ENCODE data around the gene TINAG.
"Not testable (repeated sequence)": the region's sequence is repeated elsewhere in the genome, so short reads cannot be mapped to it uniquely, and the experiment has no call there.

Gene TINAG

GRCh38 chr6:54310377-54311152 is 2.3 kb downstream of the TINAG start:
- DNase-seq: no peak

GRCh38 chr6:54315656-54316055 is 7.4 kb downstream of the TINAG start:
- no peak for DNase-seq

- no peak for DNase-seq
Observed at GRCh38 chr6:54320871-54321270, 12.6 kb downstream of the TINAG start.

- DNase-seq: no peak
Observed at GRCh38 chr6:54327631-54328030, 19.4 kb downstream of the TINAG start.

GRCh38 chr6:54331571-54331970 is 23.3 kb downstream of the TINAG start:
- DNase-seq: not testable (repeated sequence)

- DNase-seq: no peak
Observed at GRCh38 chr6:54335871-54336270, 27.6 kb downstream of the TINAG start.

- no peak for DNase-seq
Observed at GRCh38 chr6:54353975-54354374, 45.7 kb downstream of the TINAG start.

- DNase-seq: no peak
Observed at GRCh38 chr6:54354608-54355007, 46.4 kb downstream of the TINAG start.

GRCh38 chr6:54357141-54357540 is 48.9 kb downstream of the TINAG start:
- no peak for DNase-seq

GRCh38 chr6:54361188-54361587 is 52.9 kb downstream of the TINAG start:
- no peak for DNase-seq

- DNase-seq: no peak
Observed at GRCh38 chr6:54361734-54362133, 53.5 kb downstream of the TINAG start.

GRCh38 chr6:54366667-54367327 is 58.6 kb downstream of the TINAG start:
- no peak for DNase-seq

GRCh38 chr6:54377776-54378175 is 69.5 kb downstream of the TINAG start:
- DNase-seq: no peak

GRCh38 chr6:54386295-54386694 is 78.1 kb downstream of the TINAG start:
- DNase-seq: no peak

GRCh38 chr6:54390362-54390761 is 82.1 kb downstream of the TINAG start:
- DNase-seq: no peak

GRCh38 chr6:54391577-54391976 is 83.3 kb downstream of the TINAG start:
- no peak for DNase-seq

- no peak for DNase-seq
Observed at GRCh38 chr6:54403096-54403495, 94.9 kb downstream of the TINAG start.

GRCh38 chr6:54404791-54405190 is 96.5 kb downstream of the TINAG start:
- no peak for DNase-seq

- DNase-seq: no peak
Observed at GRCh38 chr6:54411767-54412166, 103.5 kb downstream of the TINAG start.

GRCh38 chr6:54415517-54415916 is 107.3 kb downstream of the TINAG start:
- no peak for DNase-seq

- no peak for DNase-seq
Observed at GRCh38 chr6:54419885-54420284, 111.6 kb downstream of the TINAG start.

- DNase-seq: no peak
Observed at GRCh38 chr6:54426995-54427394, 118.8 kb downstream of the TINAG start.

- no peak for DNase-seq
Observed at GRCh38 chr6:54427396-54427937, 119.2 kb downstream of the TINAG start.

GRCh38 chr6:54428431-54428830 is 120.2 kb downstream of the TINAG start:
- no peak for DNase-seq
